AG09309 (cell line): Measurements from ENCODE around the gene GNRH2.
"Not testable (repeated sequence)": the region's sequence is repeated elsewhere in the genome, so short reads cannot be mapped to it uniquely, and the experiment has no call there.

Experiments used
- DNase-seq: peaks from one replicate; pipeline ENCODE4 v3.0.0-alpha.2; 2010; ENCODE audit warnings: low read depth
- H3K4me3 ChIP-seq: 2 replicates; pipeline ENCODE4 v1.5.1; 2011; ENCODE audit warnings: mild to moderate bottlenecking, low read depth, low read length, moderate library complexity; ENCODE audit not compliant: control insufficient read depth
- CTCF ChIP-seq: IDR thresholded peaks from 2 replicates; pipeline ENCODE4 v1.5.1; 2011; ENCODE audit warnings: mild to moderate bottlenecking, low read depth, low read length, inconsistent platforms; ENCODE audit not compliant: insufficient read depth, control insufficient read depth; ENCODE audit errors: missing control alignments

GNRH2 gene

GRCh38 chr20:3047486-3048419 lies 4.3 kb downstream of the GNRH2 start:
- TF ChIP-seq CTCF = no peak
- H3K4me3 ChIP-seq = no peak overlapping the region
- no peak for DNase-seq

GRCh38 chr20:3051385-3052019 lies 8.1 kb downstream of the GNRH2 start:
- H3K4me3 ChIP-seq = no peak overlapping the region
- no peak for TF ChIP-seq CTCF
- no peak for DNase-seq

- DNase-seq = no peak
- TF ChIP-seq CTCF = no peak
- H3K4me3 ChIP-seq = no peak overlapping the region
Observed at GRCh38 chr20:3059489-3059888, 16.1 kb downstream of the GNRH2 start.

GRCh38 chr20:3064119-3064518 lies 20.7 kb downstream of the GNRH2 start:
- H3K4me3 ChIP-seq, DNase-seq: not testable (repeated sequence)

- DNase-seq = no peak
- no peak overlapping the region for H3K4me3 ChIP-seq
- no peak for TF ChIP-seq CTCF
Observed at GRCh38 chr20:3067139-3068014, 24.0 kb downstream of the GNRH2 start.

GRCh38 chr20:3068075-3068474 lies 24.7 kb downstream of the GNRH2 start:
- no peak for DNase-seq
- no peak overlapping the region for H3K4me3 ChIP-seq
- no peak for TF ChIP-seq CTCF
